Neural cell (in vitro differentiated cells): Measurements from ENCODE around the gene TSNAXIP1.

Experiments used
- CTCF ChIP-seq: fragments of 450-650 bp; IDR thresholded peaks from 2 replicates; pipeline ENCODE4 v1.5.1; 2014; ENCODE audit warnings: antibody characterized with exemption, mild to moderate bottlenecking, moderate library complexity; ENCODE audit not compliant: poor library complexity, severe bottlenecking
- EP300 ChIP-seq: fragments of 450-650 bp; conservative IDR thresholded peaks from 2 replicates; pipeline ENCODE4 v1.6.1; 2014; ENCODE audit warnings: antibody characterized with exemption, mild to moderate bottlenecking, moderate library complexity; ENCODE audit not compliant: poor library complexity, severe bottlenecking
- EZH2 ChIP-seq: fragments of 200-600, 300-800 bp; shearing (Covaris generic), sonication (generic); IDR thresholded peaks from 2 replicates; pipeline ENCODE4 v1.6.1; 2014; ENCODE audit warnings: antibody characterized with exemption, low read length, borderline replicate concordance, mild to moderate bottlenecking; ENCODE audit not compliant: insufficient read depth, poor library complexity, severe bottlenecking
- MXI1 ChIP-seq: fragments of 450-650 bp; conservative IDR thresholded peaks from 2 replicates; pipeline ENCODE4 v1.6.1; 2014; ENCODE audit warnings: antibody characterized with exemption, mild to moderate bottlenecking; ENCODE audit not compliant: poor library complexity, severe bottlenecking
- POLR2AphosphoS5 ChIP-seq: IDR thresholded peaks from 2 replicates; pipeline ENCODE4 v1.6.1; 2012
- RAD21 ChIP-seq: fragments of 450-650 bp; conservative IDR thresholded peaks from 2 replicates; pipeline ENCODE4 v1.6.1; 2014; ENCODE audit warnings: antibody characterized with exemption, mild to moderate bottlenecking, moderate library complexity
- REST ChIP-seq: IDR thresholded peaks from 2 replicates; pipeline ENCODE4 v1.6.1; 2012; ENCODE audit warnings: borderline replicate concordance
- SMC3 ChIP-seq: fragments of 450-650 bp; conservative IDR thresholded peaks from 2 replicates; pipeline ENCODE4 v1.6.1; 2014; ENCODE audit warnings: antibody characterized with exemption, mild to moderate bottlenecking, moderate library complexity; ENCODE audit not compliant: poor library complexity

GRCh38 chr16:67758006-67758405 is 48.7 kb upstream of the TSNAXIP1 start:
- TF ChIP-seq EP300 (no peak), REST (no peak), CTCF (no peak), EZH2 (no peak), SMC3 (no peak), POLR2AphosphoS5 (no peak), MXI1 (no peak), RAD21 (no peak)
